Suppressor macrophage (primary cell): ENCODE data around the gene FARSA.
A peak's percentile ranks its signal among the peaks of the same experiment; 100 is the strongest.
"Not testable (repeated sequence)": the region's sequence is repeated elsewhere in the genome, so short reads cannot be mapped to it uniquely, and the experiment has no call there.

ENCODE experiments used
- DNase-seq, 4 experiments: peaks; one replicate each; pipeline ENCODE4 v3.0.0-alpha.2; 2020 to 2022

The FARSA gene

DNA sequence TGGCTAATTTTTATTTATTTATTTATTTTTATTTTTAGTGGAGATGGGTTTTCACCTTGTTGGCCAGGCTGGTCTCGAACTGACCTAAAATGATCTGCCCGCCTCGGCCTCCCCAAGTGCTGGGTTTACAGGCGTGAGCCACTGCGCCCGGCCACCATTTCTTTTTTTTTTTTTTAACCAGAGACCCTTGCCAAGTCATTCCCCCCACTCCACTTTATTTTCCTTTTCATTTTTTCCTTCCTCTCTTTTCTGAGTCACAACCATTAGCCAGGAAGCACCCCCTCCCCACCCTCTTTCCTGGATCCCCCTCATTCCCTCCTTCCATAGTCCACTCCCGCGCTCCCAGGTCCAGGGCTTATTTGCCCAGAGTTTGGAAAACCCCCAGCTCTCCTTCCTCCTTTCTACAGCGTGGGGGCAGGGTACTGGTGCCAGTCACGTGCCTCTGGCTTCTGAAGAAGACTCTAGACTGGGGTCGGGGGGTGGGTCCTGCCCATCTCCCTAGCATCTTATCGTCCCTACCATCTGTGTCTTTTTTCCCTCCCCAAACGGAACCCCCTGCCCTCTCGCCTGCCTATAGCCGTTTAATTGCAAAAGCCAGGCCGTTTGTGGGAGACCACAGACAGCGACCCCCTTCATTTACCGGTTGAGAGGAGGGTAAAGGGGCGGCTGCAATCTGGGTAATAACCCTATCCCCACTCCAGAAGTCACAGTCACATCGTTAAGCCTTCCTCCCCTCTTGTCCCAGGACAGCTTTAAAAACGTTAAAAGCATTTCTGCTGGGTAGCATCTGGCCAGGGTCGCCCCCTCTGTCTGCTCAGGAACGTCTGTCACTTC, 3.8 kb upstream of the FARSA start:
- DNase-seq, result peak; percentile 76 to 88 (median 85)

DNA sequence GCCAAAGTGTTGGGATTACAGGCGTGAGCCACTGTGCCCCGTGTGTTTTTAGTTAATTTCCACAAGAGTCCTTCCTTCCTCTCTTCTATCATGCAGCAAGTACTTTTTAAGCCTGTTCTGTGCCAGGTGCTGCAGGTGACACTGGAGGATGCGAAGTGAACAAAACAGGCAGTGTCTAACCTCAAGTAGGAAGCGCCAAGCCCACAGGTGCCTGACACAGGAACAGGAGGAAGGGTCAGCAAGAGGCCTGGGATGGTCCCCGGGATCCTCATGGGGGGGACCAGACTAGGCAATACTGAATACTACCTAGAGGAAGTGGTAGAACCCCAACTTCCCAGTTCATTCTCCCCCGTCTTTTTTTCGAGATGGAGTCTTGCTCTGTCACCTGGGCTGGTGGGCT, 3.1 kb upstream of the FARSA start:
- DNase-seq, result peak in 1 of 4 experiments; percentile 1

DNA sequence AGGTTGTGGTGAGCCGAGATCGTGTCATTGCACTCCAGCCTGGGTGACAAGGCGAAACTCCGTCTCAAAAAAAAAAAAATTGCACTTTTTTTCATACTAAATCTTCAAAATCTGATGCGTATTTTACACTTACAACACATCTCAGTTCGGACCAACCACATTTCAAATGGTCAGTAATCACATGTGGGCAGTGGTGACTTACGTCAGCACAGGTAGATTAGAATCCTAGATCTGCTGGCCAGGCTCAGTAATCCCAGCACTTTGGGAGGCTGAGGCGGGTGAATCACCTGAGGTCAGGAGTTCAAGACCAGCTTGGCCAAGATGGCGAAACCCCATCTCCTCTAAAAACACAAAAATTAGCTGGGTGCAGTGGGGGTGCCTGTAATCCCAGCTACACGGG, 1.6 kb upstream of the FARSA start:
- DNase-seq, result no peak

DNA sequence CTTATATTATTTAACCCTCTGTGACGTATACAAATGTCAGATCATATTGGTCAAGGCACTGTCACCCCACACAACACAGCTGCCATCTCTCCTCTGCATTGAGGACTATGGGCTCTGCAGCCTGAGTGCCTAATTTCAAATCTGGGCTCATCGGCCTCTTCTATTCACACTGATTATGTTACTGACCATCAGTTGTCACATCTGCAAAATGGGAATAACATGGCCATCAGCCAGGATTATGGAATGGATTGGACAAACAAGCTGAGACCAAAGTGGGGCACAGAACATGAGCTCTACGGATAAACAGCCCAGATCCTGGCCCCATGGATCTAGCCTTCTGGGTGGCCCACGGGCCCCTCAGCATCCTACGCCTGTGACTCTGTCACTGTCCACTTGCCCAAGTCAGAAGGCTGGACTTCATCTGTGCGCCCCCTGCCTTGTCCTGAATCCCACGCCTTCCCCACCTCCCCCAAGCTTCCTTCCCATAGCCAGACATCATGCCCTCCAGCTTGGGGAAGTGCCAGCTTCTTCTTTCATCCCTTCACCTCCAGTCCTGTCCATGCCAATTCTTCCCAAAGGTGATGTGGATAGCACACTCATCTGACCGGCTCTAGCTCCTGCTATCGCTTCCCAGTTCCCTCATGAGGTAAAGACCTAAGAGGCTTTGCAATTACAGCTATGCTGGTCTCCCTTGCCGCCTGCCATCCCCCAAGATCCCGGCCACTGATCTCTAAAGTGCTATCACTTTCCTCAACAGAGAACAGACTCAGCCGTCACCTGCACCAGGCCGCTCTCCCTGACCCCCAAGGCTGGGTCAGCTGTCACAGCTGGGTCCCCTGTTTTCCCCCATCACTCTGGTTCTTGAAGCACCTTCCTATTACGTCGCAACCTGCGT, 872 bp downstream of the FARSA start:
- DNase-seq, result peak; percentile 43 to 64 (median 58)

DNA sequence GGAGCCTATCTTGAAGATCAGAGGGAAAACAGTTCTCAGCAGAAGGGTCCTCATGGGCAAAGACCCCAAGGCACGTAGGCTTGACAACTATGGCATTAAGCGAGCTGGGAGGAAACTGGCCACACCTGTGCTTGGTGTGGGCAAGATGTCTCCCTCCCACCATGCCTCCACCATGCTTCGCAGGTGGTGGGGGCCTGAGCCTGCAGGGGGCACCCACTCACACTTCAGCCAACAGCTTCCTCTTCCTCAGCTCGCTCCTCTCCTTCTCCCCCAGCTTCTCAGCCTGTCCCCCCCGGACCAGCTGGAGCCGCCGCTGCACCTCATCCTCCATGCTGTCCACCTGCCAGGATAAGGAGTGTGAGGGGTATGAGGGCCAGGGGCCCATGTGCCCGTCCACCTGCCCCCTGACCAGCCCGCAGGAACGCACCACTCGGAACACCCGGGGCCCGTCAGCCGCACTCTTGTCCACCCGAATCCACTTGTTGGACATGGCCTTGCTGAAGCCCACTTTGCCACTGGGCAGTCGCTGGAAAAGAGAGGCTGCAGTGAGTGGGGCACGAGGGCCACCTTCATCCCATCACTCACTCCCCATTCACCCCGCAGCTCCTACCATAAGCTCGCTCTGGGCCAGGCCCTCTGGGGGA, 3.4 kb downstream of the FARSA start:
- DNase-seq, result no peak

DNA sequence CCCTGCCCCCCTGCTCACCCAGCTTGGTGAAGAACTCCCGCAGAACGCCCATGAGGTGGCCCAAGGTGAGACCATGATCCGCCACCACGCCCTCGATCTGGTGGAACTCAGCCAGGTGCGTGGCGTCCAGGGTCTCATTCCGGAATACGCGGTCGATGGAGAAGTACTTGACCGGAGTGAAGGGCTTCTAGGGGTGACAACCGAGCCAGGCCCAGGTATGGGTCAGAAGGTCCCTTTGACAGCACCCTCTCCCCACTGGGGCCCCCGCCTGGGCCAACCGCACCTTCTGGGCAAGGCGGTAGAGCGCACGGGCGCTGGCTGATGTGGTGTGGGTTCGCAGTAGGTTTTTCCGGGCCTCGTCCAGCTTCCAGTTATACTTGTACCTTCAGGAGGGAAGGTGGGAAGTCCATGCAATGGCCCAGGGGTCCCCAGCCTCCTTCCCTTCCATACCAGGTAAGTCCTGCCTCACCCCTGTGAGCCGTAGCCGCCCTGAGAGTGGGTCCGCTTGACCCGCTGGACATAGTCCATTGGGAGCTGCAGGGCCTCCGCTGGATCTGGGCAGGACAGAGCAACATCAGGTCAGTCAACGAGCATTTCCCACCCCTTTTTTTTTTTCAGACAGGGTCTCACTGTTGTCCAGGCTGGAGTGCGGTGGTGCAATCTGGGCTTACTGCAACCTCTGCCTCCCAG, 8.7 kb downstream of the FARSA start:
- DNase-seq, result no peak

DNA sequence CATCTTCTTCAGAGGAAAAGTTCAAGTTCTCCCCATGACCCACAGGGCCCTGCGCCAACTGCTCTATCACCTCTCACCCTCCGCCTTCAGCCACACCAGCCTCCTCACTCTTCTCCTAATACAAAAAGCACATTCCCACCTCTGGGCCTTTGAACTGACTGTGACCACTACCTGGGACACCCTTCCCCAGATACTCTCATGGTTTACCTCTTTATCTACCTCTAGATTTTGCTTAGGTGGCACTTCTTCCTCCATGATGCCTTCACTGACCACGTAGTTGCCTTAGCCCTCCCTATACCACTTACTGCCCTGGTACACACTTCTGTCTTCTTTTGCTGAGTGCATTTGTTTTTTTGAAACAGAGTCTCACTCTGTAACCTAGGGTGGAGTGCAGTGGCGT, 10.6 kb downstream of the FARSA start:
- DNase-seq, result no peak

DNA sequence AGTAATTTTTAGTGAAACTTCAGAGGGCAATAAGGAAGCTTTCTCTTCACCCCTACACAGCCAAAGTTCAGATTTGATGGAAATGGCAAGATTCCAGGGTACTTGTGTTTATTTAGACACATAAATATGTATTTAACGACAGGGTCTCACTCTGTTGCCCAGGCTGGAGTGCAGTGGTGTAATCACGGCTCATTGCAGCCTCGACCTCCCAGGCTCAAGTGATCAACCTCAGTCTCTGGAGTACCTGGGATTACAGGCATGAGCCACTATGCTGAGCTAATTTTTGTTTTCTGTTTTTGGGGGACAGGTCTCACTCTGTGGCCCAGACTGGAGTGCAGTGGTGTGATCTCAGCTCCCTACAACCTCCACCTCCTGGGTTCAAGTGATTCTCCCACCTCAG, 12.5 kb downstream of the FARSA start:
- DNase-seq, result no peak

DNA sequence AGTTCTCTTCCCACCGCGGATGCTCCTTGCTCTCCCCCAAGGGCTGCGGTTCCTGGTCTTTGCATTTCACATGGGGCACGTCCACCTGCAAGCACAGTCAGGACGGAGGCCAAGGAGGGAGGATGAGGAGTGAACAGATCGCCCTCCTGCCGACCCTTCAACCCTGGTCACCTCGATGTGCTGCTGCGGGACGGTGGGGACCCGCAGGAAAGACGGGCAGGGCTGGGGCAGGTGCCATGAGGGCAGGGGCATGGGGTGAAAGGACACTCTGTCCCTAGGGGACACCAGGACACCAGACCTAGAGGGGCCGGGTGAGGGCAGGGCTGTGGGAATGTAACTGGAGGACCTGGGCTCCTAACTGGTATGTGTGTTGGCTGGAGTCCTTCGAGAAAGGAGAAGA, 15.3 kb downstream of the FARSA start:
- no peak for DNase-seq

DNA sequence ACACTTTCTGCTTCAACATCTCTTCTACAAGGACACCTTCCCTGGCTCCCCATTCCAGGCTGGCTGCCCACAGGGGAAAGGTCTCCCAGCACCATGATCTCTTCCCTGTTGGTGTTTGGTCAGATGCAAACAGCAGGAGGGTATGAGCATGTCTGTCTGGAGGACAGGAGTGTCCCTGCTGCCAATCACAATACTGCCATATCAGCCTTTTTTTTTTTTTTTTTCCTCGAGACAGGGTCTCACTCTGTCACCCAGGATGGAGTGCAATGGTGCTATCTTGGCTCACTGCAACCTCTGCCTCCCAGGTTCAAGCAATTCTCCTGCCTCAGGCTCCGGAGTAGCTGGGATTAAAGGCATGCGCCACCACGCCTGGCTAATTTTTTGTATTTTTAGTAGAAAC, 17.7 kb downstream of the FARSA start:
- DNase-seq, result not testable (repeated sequence)

DNA sequence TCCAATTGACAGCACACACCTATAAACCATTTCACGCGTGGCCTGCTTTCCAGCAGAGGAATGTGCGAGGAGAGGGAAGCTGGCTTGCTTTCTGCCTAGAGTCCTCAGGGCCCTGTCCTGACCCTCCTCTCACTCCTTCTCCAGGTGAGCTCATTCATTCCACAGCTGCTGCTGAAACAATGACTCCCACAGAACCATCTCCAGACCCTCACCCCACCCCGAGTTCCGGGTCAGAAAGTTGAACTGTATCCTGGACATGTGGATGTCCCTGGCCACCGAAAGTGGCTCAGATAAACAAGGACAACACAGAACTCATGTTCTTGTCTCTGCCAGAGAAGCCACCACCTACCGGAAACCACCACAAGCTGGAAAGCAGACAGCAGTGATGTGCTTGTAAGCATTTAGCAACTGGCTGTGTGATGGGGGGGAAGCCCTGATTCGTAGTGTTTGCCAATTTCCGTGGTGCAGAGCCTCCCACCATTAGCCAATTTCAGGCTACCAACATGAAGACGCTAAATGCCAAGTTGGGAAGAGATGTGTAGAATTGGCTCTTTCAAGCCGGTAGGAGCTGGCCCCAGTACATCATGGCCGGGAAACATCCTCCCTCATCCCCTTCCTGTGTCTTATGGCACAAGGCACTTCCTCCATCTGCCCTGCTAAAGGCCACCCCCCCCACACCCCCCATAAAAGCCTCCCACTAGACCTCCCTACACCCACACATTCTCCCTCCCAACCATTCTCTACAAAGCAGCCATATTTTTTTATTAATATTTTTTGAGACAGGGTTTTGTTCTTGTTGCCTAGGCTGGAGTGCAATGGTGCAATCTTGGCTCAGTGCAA, 19.4 kb downstream of the FARSA start:
- peak; percentile 49 to 65 (median 56) for DNase-seq

DNA sequence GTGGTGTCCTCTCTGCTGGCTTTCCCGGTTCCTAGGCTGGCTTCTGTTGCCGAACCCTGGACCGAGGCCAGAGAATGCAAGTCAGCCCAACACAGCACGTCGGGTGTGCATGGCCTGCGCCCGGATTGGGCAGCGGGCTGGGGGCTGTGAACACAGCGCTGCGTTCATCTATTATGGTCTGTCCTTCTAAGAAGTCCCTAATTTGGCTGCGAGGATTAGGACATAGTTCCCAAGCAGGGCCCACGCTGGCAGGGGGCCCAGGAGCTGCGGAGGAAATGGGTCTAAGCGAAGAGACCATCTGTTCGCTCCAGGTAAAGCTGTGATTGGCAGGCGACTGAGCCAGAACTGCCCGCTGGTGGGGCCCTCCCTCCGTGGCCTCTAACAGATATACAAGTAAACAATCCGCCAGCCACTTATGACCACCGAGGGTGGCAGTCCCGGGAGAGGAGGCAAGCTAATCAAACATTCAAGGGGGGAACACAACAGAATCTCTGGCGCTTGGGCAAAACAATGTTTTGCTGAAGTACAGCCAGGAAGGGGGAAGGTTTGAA, 20.4 kb downstream of the FARSA start:
- DNase-seq, result peak in 1 of 4 experiments; percentile 8

DNA sequence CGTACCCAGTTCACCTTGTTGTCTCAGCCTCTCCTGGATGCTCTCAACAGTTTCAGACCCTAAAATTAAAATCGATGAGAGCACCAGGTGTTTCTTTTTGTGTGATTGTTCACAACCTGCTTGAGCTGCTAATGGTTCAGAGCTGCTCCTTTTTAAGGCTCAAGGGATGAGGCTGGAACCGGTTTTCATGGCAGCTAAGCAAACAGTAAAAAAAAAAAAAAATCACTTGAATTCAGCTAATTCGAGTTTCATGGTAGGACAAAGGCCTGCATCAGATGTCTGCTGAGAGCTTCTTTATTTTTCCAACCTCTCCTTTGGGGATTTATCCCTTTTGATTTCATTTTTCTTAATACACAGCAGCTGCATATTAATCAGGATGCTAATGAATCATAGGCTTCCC, 20.9 kb downstream of the FARSA start:
- DNase-seq, result no peak

DNA sequence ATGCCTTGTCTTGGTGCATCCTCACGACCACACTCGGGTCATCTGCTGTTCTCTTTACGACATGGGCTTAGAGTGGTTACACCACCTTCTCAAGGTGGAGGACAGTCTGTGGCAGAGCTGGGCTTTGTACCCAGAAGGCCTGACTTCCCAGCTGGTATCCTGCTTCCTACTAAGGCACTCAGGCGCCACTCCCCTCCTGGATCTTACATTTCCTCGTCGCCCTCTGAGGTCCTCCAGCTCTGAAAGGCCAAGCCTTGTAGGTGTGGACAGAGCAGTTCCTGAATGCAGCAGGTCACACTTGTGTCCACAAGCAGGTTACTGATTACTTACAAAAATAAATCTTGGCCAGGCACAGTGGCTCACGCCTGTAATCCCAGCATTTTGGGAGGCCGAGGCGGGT, 26.3 kb downstream of the FARSA start:
- no peak for DNase-seq

DNA sequence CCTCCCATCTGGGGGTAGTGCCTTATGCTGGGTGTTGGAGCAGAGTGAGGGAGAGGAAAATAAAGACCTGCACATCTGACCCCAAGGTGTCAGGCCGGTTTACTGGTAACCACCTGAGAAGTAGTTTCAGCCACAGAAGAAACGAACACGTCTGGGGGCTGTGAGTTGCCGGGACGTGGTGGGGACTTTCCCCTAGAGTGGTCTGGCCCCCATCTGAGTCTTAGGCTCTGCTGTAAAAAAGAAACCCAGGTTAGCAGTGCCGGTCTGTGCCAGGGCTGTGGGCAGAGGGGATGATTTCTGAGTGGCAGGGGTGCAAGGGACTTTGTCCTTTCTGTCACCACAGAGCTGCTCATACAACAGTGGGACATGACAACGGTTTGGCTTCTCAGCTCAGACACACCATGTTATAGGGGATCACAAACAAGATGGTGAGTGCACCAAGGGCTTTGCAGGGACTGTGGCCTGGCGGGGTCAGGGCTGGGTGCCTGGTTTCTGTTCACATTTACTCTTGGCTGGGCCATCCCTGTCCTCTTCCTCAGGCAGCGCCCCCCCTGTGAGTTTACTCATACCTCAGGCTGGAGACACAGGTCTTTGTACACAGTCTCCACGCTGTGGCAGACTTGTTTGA, 33.5 kb downstream of the FARSA start:
- DNase-seq, result no peak

DNA sequence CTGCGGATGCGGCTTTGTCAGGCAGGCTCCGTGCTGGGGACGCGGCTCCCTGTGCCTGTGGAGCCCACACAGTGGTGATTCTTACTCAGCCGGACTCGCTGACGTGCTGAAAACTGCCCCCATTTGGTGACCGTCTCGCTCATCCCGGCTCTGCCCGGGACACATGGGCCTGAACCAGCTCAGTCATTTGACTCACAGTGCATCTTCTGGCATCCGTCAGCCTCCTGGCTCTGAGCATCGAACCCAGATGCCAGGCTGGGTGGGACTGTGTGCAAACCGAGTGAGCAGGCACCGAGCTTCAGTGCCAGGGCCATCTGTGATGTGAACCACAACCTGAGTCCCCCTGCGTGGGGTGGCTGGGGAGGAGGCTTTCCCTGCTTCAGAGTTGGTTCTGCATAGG, 37.1 kb downstream of the FARSA start:
- DNase-seq, result no peak

DNA sequence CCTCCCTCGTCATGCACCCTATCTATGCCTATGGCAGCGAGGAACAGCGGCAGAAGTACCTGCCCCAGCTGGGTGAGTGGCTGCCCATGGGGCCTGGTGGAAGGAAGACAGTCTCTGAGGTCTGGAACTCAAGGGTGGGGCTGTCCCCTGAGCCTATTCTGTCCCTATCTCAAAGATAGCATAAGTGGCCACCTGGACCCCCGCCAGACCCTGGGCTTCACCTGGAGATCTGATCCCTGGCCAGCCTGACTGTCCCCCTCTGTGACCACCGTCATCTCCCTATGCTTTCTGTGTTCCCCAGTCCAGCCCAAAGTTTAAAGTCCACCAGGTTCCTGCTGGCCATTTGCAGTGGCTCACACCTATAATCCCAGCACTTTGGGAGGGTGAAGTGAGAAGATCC, 39.9 kb downstream of the FARSA start:
- no peak for DNase-seq

DNA sequence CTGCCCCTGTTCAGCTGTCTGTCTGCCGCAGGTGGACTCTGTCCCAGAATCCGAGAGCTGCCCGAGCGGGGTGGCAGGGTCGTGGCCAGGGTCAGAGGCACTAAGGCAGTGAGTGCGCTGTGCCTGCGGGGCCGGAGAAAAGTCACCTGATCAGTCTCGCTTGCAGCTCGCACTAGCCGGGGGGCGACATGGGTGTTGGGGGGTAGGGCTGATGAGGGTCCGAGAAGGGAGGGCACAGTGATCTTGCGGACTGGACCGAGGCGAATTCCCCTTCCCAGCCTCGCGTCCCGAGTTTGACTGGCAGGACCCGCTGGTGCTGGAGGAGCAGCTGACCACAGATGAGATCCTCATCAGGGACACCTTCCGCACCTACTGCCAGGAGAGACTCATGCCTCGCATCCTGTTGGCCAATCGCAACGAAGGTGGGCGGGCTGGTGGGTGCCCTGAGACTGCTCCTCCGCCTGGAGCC, 41.9 kb downstream of the FARSA start:
- DNase-seq, result no peak

DNA sequence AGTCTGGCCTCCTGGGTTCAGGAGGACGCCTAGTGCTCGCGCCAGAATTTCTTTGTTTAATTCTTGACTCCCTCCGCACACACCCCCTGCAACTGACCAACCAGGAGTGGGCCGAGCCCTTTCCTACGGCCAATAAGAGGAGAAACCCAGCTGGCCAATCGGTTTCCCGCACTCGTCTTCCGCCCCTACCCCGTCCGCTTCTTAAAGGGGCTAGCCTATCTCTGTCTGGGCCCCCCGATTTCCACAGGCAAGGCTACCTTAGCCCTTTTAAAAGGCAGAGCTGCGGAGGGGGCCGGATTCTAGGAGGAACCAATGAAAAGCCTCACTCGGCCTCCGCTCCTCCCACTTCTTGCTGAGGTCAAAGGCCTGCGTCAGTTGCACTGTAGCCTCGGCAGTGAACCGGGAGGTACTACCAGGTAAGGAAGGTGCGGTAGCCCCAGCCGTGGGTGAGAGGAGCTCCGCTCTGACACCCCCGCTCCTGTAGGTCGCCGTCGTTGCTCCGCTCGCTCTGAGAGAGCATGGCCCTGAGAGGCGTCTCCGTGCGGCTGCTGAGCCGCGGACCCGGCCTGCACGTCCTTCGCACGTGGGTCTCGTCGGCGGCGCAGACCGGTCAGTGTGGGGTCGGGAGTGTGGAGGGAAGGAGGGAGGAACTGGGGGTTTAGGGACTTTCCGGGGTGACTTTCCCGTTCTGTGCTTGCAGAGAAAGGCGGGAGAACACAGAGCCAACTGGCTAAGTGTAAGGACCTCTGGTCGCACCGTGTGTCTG, 42.5 kb downstream of the FARSA start, which contains the start of gene GCDH:
TSS of gene GCDH (plus strand) at position 374 of the 766 bp plus-strand sequence. CDS start at position 519, 145 bp downstream.
- DNase-seq, result peak; percentile 98 to 99 (median 99)

DNA sequence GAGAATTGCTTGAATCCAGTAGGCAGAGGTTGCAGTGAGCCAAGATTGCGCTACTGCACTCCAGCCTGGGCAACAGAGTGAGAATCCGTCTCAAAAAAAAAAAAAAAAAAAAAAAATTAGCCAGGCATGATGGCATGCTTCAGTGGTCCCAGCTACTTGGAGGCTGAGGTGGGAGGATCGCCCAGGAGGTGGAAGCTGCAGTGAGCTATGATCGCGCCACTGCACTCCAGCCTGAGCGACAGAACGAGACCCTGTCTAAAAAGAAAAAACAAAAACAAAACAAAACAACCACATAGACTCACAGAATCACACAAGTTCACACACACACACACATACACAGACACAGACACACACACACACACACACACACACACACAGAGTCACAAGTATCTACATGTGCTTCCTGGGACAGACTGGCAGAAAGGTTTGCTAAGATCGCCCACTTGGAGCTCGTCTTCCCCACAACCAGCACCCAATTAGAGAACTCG, 43.2 kb downstream of the FARSA start:
- DNase-seq, result not testable (repeated sequence)
